ES-I3 (cell line): Measurements from ENCODE around the gene SPATA25.
A peak's percentile ranks its signal among the peaks of the same experiment; 100 is the strongest.
"Not testable (repeated sequence)": the region's sequence is repeated elsewhere in the genome, so short reads cannot be mapped to it uniquely, and the experiment has no call there.

ENCODE experiments used
- H3K36me3 ChIP-seq: 2 replicates; pipeline ENCODE4 v1.6.1; 2013; ENCODE audit warnings: mild to moderate bottlenecking, low read length, control low read depth, moderate library complexity; ENCODE audit not compliant: insufficient read depth
- H3K4me1 ChIP-seq: 2 replicates; pipeline ENCODE4 v1.6.1; 2013; ENCODE audit warnings: mild to moderate bottlenecking, control low read depth, low read length; ENCODE audit not compliant: insufficient read depth
- H3K9ac ChIP-seq: 2 replicates; pipeline ENCODE4 v1.6.1; 2013; ENCODE audit warnings: low read depth, mild to moderate bottlenecking, low read length, moderate library complexity
- H3K9me3 ChIP-seq: 2 replicates; pipeline ENCODE4 v1.6.1; 2013; ENCODE audit warnings: mild to moderate bottlenecking, low read length, moderate library complexity; ENCODE audit not compliant: control insufficient read depth, insufficient read depth

SPATA25 gene

GRCh38 chr20:45892049-45892825 lies 4.8 kb upstream of the SPATA25 start:
- Histone ChIP-seq H3K9me3 (no peaks in the 10 kb centered on the region), H3K9ac (peak overlapping the region; percentile 76; the same call in 1 of the 2 replicates), H3K4me1 (no peaks in the 10 kb centered on the region), H3K36me3 (peaks cover 3% of the 10 kb centered on the region; the same call in 1 of the 2 replicates)

- peaks cover 3% of the 10 kb centered on the region; the same call in 1 of the 2 replicates for H3K36me3 ChIP-seq
- no peaks in the 10 kb centered on the region for H3K4me1 ChIP-seq
- H3K9me3 ChIP-seq: no peaks in the 10 kb centered on the region
- H3K9ac ChIP-seq: peak within 1 kb of the TSS; percentile 76
Observed at GRCh38 chr20:45890985-45891983, 3.9 kb upstream of the SPATA25 start, which contains the start of the genes CTSA and NEURL2. Gene CTSA, plus strand, starts transcription at chr20:45891335. Its CDS starts 234 bp downstream, at chr20:45891569. Gene NEURL2, minus strand, starts transcription at chr20:45891208. Its CDS starts 217 bp downstream, at chr20:45890991.

- Histone ChIP-seq H3K4me1 (no peaks in the 10 kb centered on the region), H3K36me3 (peaks cover 3% of the 10 kb centered on the region; the same call in 1 of the 2 replicates), H3K9me3 (no peaks in the 10 kb centered on the region), H3K9ac (peak overlapping the region; percentile 76)
Observed at GRCh38 chr20:45890077-45890984, 2.9 kb upstream of the SPATA25 start.

GRCh38 chr20:45888681-45889080 lies 1.3 kb upstream of the SPATA25 start:
- H3K9ac ChIP-seq: no peak overlapping the region
- no peaks in the 10 kb centered on the region; the same call in 1 of the 2 replicates for H3K36me3 ChIP-seq
- no peaks in the 10 kb centered on the region for H3K4me1 ChIP-seq
- no peaks in the 10 kb centered on the region for H3K9me3 ChIP-seq

- no peak overlapping the region for H3K9ac ChIP-seq
Observed at GRCh38 chr20:45886590-45887345, 654 bp downstream of the SPATA25 start.

GRCh38 chr20:45883100-45883469 lies 4.3 kb downstream of the SPATA25 start:
- Histone ChIP-seq H3K9me3 (no peaks in the 10 kb centered on the region), H3K9ac (no peak overlapping the region), H3K36me3 (peaks cover 3% of the 10 kb centered on the region; the same call in 1 of the 2 replicates), H3K4me1 (no peaks in the 10 kb centered on the region)

More at GRCh38 chr20:45886590-45887345, 654 bp downstream of the SPATA25 start:
- Histone ChIP-seq H3K4me1 (no peaks in the 10 kb centered on the region), H3K36me3 (peaks cover 3% of the 10 kb centered on the region; the same call in 1 of the 2 replicates), H3K9me3 (no peaks in the 10 kb centered on the region)

- peaks cover 3% of the 10 kb centered on the region; the same call in 1 of the 2 replicates for H3K36me3 ChIP-seq
- no peaks in the 10 kb centered on the region for H3K9me3 ChIP-seq
- H3K9ac ChIP-seq: no peak overlapping the region
- no peaks in the 10 kb centered on the region for H3K4me1 ChIP-seq
Observed at GRCh38 chr20:45882469-45883099, 4.8 kb downstream of the SPATA25 start.

- peaks cover 3% of the 10 kb centered on the region; the same call in 1 of the 2 replicates for H3K36me3 ChIP-seq
- no peaks in the 10 kb centered on the region for H3K4me1 ChIP-seq
- H3K9ac ChIP-seq: peak within 1 kb of the TSS; percentile 74
- no peaks in the 10 kb centered on the region for H3K9me3 ChIP-seq
Observed at GRCh38 chr20:45880988-45881788, 6.2 kb downstream of the SPATA25 start, which contains the start of gene ZSWIM1. Gene ZSWIM1, plus strand, starts transcription at chr20:45881227. Its CDS starts 1,366 bp downstream, at chr20:45882593.

- Histone ChIP-seq H3K4me1 (no peaks in the 10 kb centered on the region), H3K9ac (no peak overlapping the region), H3K9me3 (no peaks in the 10 kb centered on the region), H3K36me3 (peaks cover 3% of the 10 kb centered on the region; the same call in 1 of the 2 replicates)
Observed at GRCh38 chr20:45878076-45878761, 9.2 kb downstream of the SPATA25 start.

- H3K4me1 ChIP-seq: no peaks in the 10 kb centered on the region
- no peaks in the 10 kb centered on the region for H3K36me3 ChIP-seq
- no peak overlapping the region for H3K9ac ChIP-seq
- no peaks in the 10 kb centered on the region for H3K9me3 ChIP-seq
Observed at GRCh38 chr20:45874576-45874975, 12.8 kb downstream of the SPATA25 start.

GRCh38 chr20:45874104-45874481 lies 13.3 kb downstream of the SPATA25 start:
- not testable (repeated sequence) for H3K36me3 ChIP-seq, H3K9ac ChIP-seq, H3K4me1 ChIP-seq, H3K9me3 ChIP-seq
